ENCODE data around the gene TIMM8B.
A peak's percentile ranks its signal among the peaks of the same experiment; 100 is the strongest.
"Not testable (repeated sequence)": the region's sequence is repeated elsewhere in the genome, so short reads cannot be mapped to it uniquely, and the experiment has no call there.

Gene TIMM8B

GRCh38 chr11:112073941-112074811 lies 12.4 kb downstream of the TIMM8B start, which contains the start of the genes NKAPD1 and PIH1D2:
Gene NKAPD1, plus strand, starts transcription at chr11:112074299. Its CDS starts 1,276 bp downstream, at chr11:112075575.
Gene PIH1D2, minus strand, starts transcription at chr11:112074017. Its CDS starts 843 bp downstream, at chr11:112073174.
- peak; percentile 93 for DNase-seq

GRCh38 chr11:112062923-112063322 lies 23.6 kb downstream of the TIMM8B start:
- no peak for DNase-seq

GRCh38 chr11:112058103-112058502 lies 28.5 kb downstream of the TIMM8B start:
- no peak for DNase-seq

GRCh38 chr11:112057170-112057569 lies 29.4 kb downstream of the TIMM8B start:
- no peak for DNase-seq

- DNase-seq, result no peak
Measured at GRCh38 chr11:112051768-112052167, 34.8 kb downstream of the TIMM8B start.

GRCh38 chr11:112050721-112051120 lies 35.8 kb downstream of the TIMM8B start:
- no peak for DNase-seq

- DNase-seq, result no peak
Measured at GRCh38 chr11:112049777-112050176, 36.8 kb downstream of the TIMM8B start.

- DNase-seq, result not testable (repeated sequence)
Measured at GRCh38 chr11:112048256-112048655, 38.3 kb downstream of the TIMM8B start.

GRCh38 chr11:112046647-112047046 lies 39.9 kb downstream of the TIMM8B start:
- not testable (repeated sequence) for DNase-seq

GRCh38 chr11:112044961-112045360 lies 41.6 kb downstream of the TIMM8B start:
- no peak for DNase-seq

GRCh38 chr11:112042961-112043304 lies 43.6 kb downstream of the TIMM8B start:
- DNase-seq, result no peak

- DNase-seq, result no peak
Measured at GRCh38 chr11:112042161-112042960, 44.2 kb downstream of the TIMM8B start.

GRCh38 chr11:112037527-112037926 lies 49.0 kb downstream of the TIMM8B start:
- DNase-seq, result no peak

Data from RPMI8226 (cell line).